ENCODE data around the gene TCF21. TPM values are rescaled to one million over a fixed set of nuclear protein-coding genes. Genes with fewer than 3 reads are reported as not detected.

Gene TCF21
- total RNA-seq: not detected

DNA sequence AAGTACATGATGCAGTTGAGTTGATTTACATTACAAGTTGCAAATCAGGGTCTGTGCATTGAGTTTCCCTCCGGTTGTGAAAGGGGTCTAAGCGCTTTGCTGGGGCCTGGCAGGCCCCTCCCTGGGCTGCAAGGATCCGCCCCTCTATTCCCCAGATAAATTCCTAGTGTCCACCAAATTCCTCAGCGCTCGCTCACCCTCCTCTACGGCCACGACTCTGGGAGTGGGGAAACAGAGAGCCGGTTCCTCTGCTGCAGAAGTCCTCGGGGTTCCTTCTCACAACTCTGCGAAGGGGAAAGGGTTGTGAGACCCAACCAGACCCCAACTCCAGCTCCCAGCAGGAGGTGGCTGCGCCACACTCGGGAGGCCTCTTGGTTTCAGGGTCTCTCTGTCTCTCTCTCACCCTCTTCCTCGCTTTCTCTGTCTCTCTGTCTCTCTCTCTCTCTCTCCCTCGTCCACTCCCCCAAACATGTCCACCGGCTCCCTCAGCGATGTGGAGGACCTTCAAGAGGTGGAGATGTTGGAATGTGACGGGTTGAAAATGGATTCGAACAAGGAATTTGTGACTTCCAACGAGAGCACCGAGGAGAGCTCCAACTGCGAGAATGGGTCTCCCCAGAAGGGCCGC is at the start of gene TCF21:
Gene TCF21, plus strand, starts transcription at position 185 of the 628 bp plus-strand sequence. Its CDS starts 285 bp downstream, at position 470.

Other genes starting within 250 kb of the TCF21 start
- gene TBPL1, start 64.1 kb downstream of the TCF21 start, total RNA-seq: 30.3 TPM
- gene SLC2A12, start 163.5 kb downstream of the TCF21 start, total RNA-seq: 9.0 TPM

Measured in camera-type eye (tissue), 1 donor.